Caco-2 (cell line): Measurements from ENCODE around the gene CPNE2. TPM values are rescaled to one million over a fixed set of nuclear protein-coding genes. Genes with fewer than 3 reads are reported as not detected.

ENCODE experiments used
- BruUV-seq: library from RNA; stranded (reverse); fragments of 400-500 nt; replicated peaks from 2 replicates; lab custom pipeline; 2021; lab: Mats Ljungman, UMichigan
- CTCF ChIA-PET: fragments of 300-600 bp; sonication (Branson Sonifier 250); formaldehyde crosslinking; loops from one replicate; lab custom pipeline; 2022; ENCODE audit warnings: antibody characterized with exemption; lab: Charles Lee
- POLR2A ChIA-PET: fragments of 300-600 bp; sonication (Branson Sonifier 250); formaldehyde crosslinking; loops from one replicate; lab custom pipeline; 2022; ENCODE audit warnings: antibody characterized with exemption; lab: Charles Lee
- DNase-seq, 2 experiments: peaks; one replicate each; pipeline versions ENCODE4 v3.0.0 to v3.0.0-alpha.2; 2020 to 2022
- H3K27me3 ChIP-seq: replicated peaks from 2 replicates; pipeline ENCODE4 v1.6.0; 2011; ENCODE audit warnings: low read length; ENCODE audit not compliant: control insufficient read depth, insufficient read depth
- H3K36me3 ChIP-seq: 2 replicates; pipeline ENCODE4 v1.5.1; 2011; ENCODE audit warnings: low read length; ENCODE audit not compliant: control insufficient read depth, insufficient read depth
- H3K4me1 ChIP-seq: fragments of 250-450 bp; sonication (Bioruptor Pico); 2 replicates; pipeline ENCODE4 v1.5.1; 2020; ENCODE audit warnings: mild to moderate bottlenecking
- H3K4me3 ChIP-seq: 2 replicates; pipeline ENCODE4 v1.5.1; 2011; ENCODE audit warnings: low read depth, mild to moderate bottlenecking, control low read depth, low read length
- H3K9me3 ChIP-seq: fragments of 250-450 bp; sonication (Bioruptor Pico); 2 replicates; pipeline ENCODE4 v1.5.1; 2020; ENCODE audit warnings: mild to moderate bottlenecking, moderate library complexity
- H3K27ac Mint-ChIP-seq: one replicate; pipeline ENCODE4 v1.8.0; 2022; ENCODE audit warnings: mixed read lengths; ENCODE audit not compliant: unreplicated experiment
- H3K27me3 Mint-ChIP-seq: one replicate; pipeline ENCODE4 v1.8.0; 2022; ENCODE audit warnings: mixed read lengths; ENCODE audit not compliant: insufficient read depth, unreplicated experiment
- H3K36me3 Mint-ChIP-seq: one replicate; pipeline ENCODE4 v1.8.0; 2022; ENCODE audit warnings: mild to moderate bottlenecking, mixed read lengths; ENCODE audit not compliant: insufficient read depth, unreplicated experiment
- H3K4me1 Mint-ChIP-seq: one replicate; pipeline ENCODE4 v1.8.0; 2022; ENCODE audit warnings: low read depth, mixed read lengths; ENCODE audit not compliant: unreplicated experiment
- H3K4me3 Mint-ChIP-seq: one replicate; pipeline ENCODE4 v1.8.0; 2022; ENCODE audit warnings: mild to moderate bottlenecking, moderate library complexity, mixed read lengths; ENCODE audit not compliant: unreplicated experiment
- H3K9me3 Mint-ChIP-seq: one replicate; pipeline ENCODE4 v1.8.0; 2022; ENCODE audit warnings: mixed read lengths; ENCODE audit not compliant: unreplicated experiment
- CTCF ChIP-seq, 2 experiments: fragments of 200-600 bp in 1 of 2; IDR thresholded peaks; 1 replicate in 1 of 2; 2 replicates in 1 of 2; pipeline versions ENCODE4 v1.5.1 to v1.8.0; 2011 to 2022; ENCODE audit warnings: antibody characterized with exemption in 1 of 2, control low read depth in 1 of 2, inconsistent platforms in 1 of 2, low read depth in 1 of 2, low read length in 1 of 2, mild to moderate bottlenecking in 1 of 2, moderate library complexity in 1 of 2; ENCODE audit not compliant: insufficient read depth in 1 of 2, severe bottlenecking in 1 of 2, unreplicated experiment in 1 of 2
- intact Hi-C: fragments of 100-400 bp; cut with micrococcal nuclease; formaldehyde crosslinking; loops from one replicate; pipeline ENCODE4 v1.10.0; 2022; ENCODE audit not compliant: unreplicated experiment
- total RNA-seq: library from RNA; stranded (reverse); gene quantifications from 2 replicates; pipeline ENCODE4 v1.2.3, GENCODE V29; 2022

The CPNE2 gene
- total RNA-seq, 1 experiment from 2014 or later, result 46.3 TPM

- Histone ChIP-seq H3K27me3 (no peaks in the 10 kb centered on the region), H3K36me3 (no peaks in the 10 kb centered on the region), H3K9me3 (no peaks in the 10 kb centered on the region), H3K4me3 (no peak overlapping the region), H3K4me1 (peaks cover 50% of the 10 kb centered on the region)
- peaks cover 61% of the 10 kb centered on the region for H3K4me1 Mint-ChIP-seq
- POLR2A ChIA-PET, result no interaction called here
- peaks cover 17% of the 10 kb centered on the region for H3K36me3 Mint-ChIP-seq
- no peaks in the 10 kb centered on the region for H3K9me3 Mint-ChIP-seq
- no peak for DNase-seq
- H3K27ac Mint-ChIP-seq, result peak overlapping the region; percentile 63
- TF ChIP-seq CTCF (IDR thresholded peaks at IDR 0.05; ENCODE audit: insufficient read depth in 1 of 2, low read depth in 1 of 2, low read length in 1 of 2, severe bottlenecking in 1 of 2, unreplicated experiment in 1 of 2), result no peak
- intact Hi-C loops, result no loop called here
- H3K27me3 Mint-ChIP-seq, result no peaks in the 10 kb centered on the region
- CTCF ChIA-PET, result interaction anchor here (0.8 kb wide), 1 partner anchor 101 kb away, joined by 3 read pairs; the partner anchor contains the start of gene CPNE2
- no peak overlapping the region for H3K4me3 Mint-ChIP-seq
- no TSS peak for BruUV-seq
These were observed 100.5 kb downstream of the CPNE2 start for GRCh38 chr16:57192720-57193486.

DNA sequence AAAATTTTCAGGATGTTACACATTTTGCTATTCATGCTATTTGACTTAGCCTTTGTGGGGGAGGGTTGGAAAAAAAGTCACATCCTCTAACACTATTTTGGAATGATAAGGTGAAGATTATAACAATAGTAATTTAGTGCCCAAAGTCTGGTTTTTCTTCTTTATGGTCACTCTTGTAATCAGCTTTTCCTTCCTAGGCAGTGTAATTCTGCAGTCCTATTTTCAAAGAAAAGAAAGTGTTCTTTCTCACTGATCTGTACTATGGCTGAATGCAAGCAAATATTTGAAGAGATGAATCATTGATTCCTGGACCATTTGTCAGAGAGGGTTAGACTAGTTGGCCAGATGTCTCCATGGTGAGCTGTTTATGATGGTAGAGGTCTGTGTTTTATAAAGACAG, 102.1 kb downstream of the CPNE2 start:
- no peaks in the 10 kb centered on the region for H3K27me3 ChIP-seq
- H3K36me3 ChIP-seq, result no peaks in the 10 kb centered on the region; the same call in 1 of the 2 replicates
- H3K9me3 ChIP-seq, result no peaks in the 10 kb centered on the region
- DNase-seq, result peak in 1 of 2 experiments; percentile 68
- no TSS peak for BruUV-seq
- Mint-ChIP-seq H3K4me3 (peak overlapping the region; percentile 4), H3K9me3 (no peaks in the 10 kb centered on the region), H3K36me3 (peaks cover 9% of the 10 kb centered on the region), H3K27ac (peak overlapping the region; percentile 37), H3K27me3 (no peaks in the 10 kb centered on the region), H3K4me1 (peaks cover 49% of the 10 kb centered on the region)
- H3K4me3 ChIP-seq, result no peak overlapping the region
- TF ChIP-seq CTCF (IDR thresholded peaks at IDR 0.05; ENCODE audit: insufficient read depth in 1 of 2, low read depth in 1 of 2, low read length in 1 of 2, severe bottlenecking in 1 of 2, unreplicated experiment in 1 of 2), result no peak
- intact Hi-C loops, result loop anchor here (2.0 kb wide), 1 partner anchor 50 kb away; the partner anchor contains the start of gene ARL2BP
- CTCF ChIA-PET, result interaction anchor here (0.6 to 1.2 kb wide), 2 partner anchors 76 to 110 kb away, joined by 5 to 6 read pairs; no protein-coding TSS in a partner anchor
- H3K4me1 ChIP-seq, result peaks cover 50% of the 10 kb centered on the region
- POLR2A ChIA-PET, result interaction anchor here (0.6 to 1.3 kb wide), 3 partner anchors 9 to 285 kb away, joined by 3 to 6 read pairs (median 4); partner anchors contain the start of genes ARL2BP and PSME3IP1

DNA sequence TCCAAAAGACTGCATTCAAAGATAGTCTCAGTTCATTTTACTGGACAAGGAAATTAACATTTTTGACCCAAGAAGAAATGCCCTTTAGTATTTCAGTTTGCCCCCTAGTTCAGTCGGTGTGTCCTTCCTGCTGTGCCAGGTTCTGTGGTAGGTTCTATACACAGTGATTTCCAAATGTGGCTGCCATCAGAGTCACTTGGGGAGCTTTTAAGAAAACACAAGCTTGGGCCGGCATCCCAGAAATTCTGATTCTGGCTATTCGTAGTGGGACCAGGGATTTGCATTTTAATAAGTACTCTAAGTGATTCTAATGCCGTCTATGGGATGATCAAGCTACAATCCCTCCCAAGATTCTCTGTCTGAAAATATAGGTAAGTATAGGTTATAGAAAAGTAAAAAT, 103.9 kb downstream of the CPNE2 start:
- Mint-ChIP-seq H3K4me1 (peaks cover 44% of the 10 kb centered on the region), H3K27ac (no peak overlapping the region), H3K27me3 (no peaks in the 10 kb centered on the region), H3K4me3 (no peak overlapping the region), H3K36me3 (peaks cover 9% of the 10 kb centered on the region), H3K9me3 (no peaks in the 10 kb centered on the region)
- H3K9me3 ChIP-seq, result no peaks in the 10 kb centered on the region
- DNase-seq, result no peak
- POLR2A ChIA-PET, result interaction anchor here (0.6 kb wide), 1 partner anchor 11 kb away, joined by 4 read pairs; the partner anchor contains the start of genes PSME3IP1 and RSPRY1
- CTCF ChIA-PET, result no interaction called here
- no TSS peak for BruUV-seq
- no peaks in the 10 kb centered on the region; the same call in 1 of the 2 replicates for H3K36me3 ChIP-seq
- peaks cover 40% of the 10 kb centered on the region for H3K4me1 ChIP-seq
- H3K4me3 ChIP-seq, result no peak overlapping the region
- TF ChIP-seq CTCF (IDR thresholded peaks at IDR 0.05; ENCODE audit: insufficient read depth in 1 of 2, low read depth in 1 of 2, low read length in 1 of 2, severe bottlenecking in 1 of 2, unreplicated experiment in 1 of 2), result no peak
- no peaks in the 10 kb centered on the region for H3K27me3 ChIP-seq
- intact Hi-C loops, result no loop called here
